ENCODE data around the gene MPPED2. TPM values are rescaled to one million over a fixed set of nuclear protein-coding genes. Genes with fewer than 3 reads are reported as not detected.

The MPPED2 gene
- total RNA-seq, 1 experiment from 2014 or later, result 4.7 TPM

DNA sequence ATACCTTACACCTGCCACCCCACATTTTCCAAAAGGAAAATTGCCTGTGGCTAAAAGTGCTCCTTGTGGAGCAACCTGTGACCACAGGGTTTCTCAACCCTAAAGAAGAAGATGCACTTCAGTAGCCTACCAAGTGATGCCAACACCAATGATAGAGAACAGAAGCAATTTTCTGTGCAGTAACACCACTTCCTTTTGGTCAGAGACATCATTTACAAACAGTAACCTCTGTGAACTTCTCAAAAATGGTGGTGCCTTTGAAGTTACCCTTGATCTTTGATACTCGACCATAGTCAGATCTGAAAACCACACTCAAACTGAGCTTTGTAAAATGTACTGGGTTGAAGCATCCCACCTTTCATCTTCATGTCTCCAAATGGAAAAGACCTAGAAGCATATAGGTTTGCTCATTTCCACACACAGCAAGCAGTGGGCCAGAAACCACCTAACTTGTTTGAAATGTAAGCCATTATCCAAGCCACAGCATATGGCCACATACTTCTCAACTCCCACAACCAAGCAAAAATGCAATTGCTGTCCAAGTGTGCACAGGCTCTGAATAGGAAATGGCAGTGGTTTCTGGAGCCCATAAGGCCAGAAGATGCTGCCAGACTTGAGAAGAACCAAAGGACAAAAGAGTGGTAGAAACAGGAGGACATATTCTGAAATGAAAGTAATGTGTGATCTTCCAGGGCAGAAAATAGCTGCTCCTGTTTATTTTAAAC, 24.3 kb downstream of the MPPED2 start:
- Histone ChIP-seq H3K79me1 (ENCODE audit: insufficient read depth, low read depth, low read length, poor library complexity, severe bottlenecking) (no peaks in the 10 kb centered on the region), H3K9ac (ENCODE audit: extremely low read depth, insufficient read length, low read length) (no peak overlapping the region), H2BK120ac (ENCODE audit: low read depth, low read length, poor library complexity, severe bottlenecking) (no peak overlapping the region), H2BK5ac (ENCODE audit: insufficient read length, low read length) (no peak overlapping the region), H3K27me3 (ENCODE audit: insufficient read depth, low read length) (no peaks in the 10 kb centered on the region), H3K9me3 (ENCODE audit: control insufficient read depth, low read depth, low read length) (no peaks in the 10 kb centered on the region), H3K14ac (ENCODE audit: insufficient read depth, low read length) (no peak overlapping the region), H2AK5ac (ENCODE audit: insufficient read length, low read length) (peak overlapping the region; percentile 41), H2BK12ac (ENCODE audit: insufficient read length, low read depth, low read length) (no peak overlapping the region), H3K4me2 (ENCODE audit: insufficient read depth, insufficient read length, low read length) (no peak overlapping the region), H3K56ac (ENCODE audit: insufficient read length, low read depth, low read length) (no peak overlapping the region), H4K8ac (replicated peaks; ENCODE audit: insufficient read length, low read depth, low read length) (no peak overlapping the region), H3K27ac (ENCODE audit: insufficient read length, low read depth, low read length) (no peak overlapping the region), H3K18ac (ENCODE audit: insufficient read length, low read depth, low read length) (no peak overlapping the region), H3T11ph (ENCODE audit: low read length) (no peak overlapping the region), H2BK15ac (ENCODE audit: low read depth, low read length) (no peak overlapping the region), H3K23me2 (ENCODE audit: insufficient read length, low read depth, low read length, poor library complexity, severe bottlenecking) (no peaks in the 10 kb centered on the region), H3K79me2 (ENCODE audit: insufficient read depth, low read length) (no peaks in the 10 kb centered on the region), H4K20me1 (ENCODE audit: control insufficient read depth, insufficient read depth, insufficient read length) (no peaks in the 10 kb centered on the region), H4K5ac (ENCODE audit: insufficient read length, low read depth, low read length) (no peak overlapping the region), H4K91ac (ENCODE audit: insufficient read length, low read depth, low read length) (no peak overlapping the region), H3K4ac (ENCODE audit: low read depth, low read length) (no peak overlapping the region), H2BK20ac (ENCODE audit: low read depth, low read length, poor library complexity, severe bottlenecking) (no peak overlapping the region), H3K23ac (ENCODE audit: insufficient read length, low read depth, low read length) (no peak overlapping the region), H2AFZ (ENCODE audit: low read length) (no peak overlapping the region), H3K4me1 (ENCODE audit: insufficient read depth, low read length) (peaks cover 15% of the 10 kb centered on the region; the same call in 1 of the 2 replicates)
- Mint-ChIP-seq H3K27ac (no peak overlapping the region; a peak in 1 of 7 replicates), H3K27me3 (ENCODE audit: low read depth) (peaks cover 4% of the 10 kb centered on the region), H3K4me3 (no peak overlapping the region), H3K4me1 (peaks cover 58 to 62% of the 10 kb centered on the region in 2 experiments), H3K9me3 (peaks cover 14 to 15% of the 10 kb centered on the region in 2 experiments), H3K36me3 (ENCODE audit: insufficient read depth in 1 of 3, low read depth in 3 of 3) (peaks cover 14 to 25% (median 16%) of the 10 kb centered on the region in 3 experiments)
- DNase-seq, result no peak
- TF ChIP-seq, protein P1, sequence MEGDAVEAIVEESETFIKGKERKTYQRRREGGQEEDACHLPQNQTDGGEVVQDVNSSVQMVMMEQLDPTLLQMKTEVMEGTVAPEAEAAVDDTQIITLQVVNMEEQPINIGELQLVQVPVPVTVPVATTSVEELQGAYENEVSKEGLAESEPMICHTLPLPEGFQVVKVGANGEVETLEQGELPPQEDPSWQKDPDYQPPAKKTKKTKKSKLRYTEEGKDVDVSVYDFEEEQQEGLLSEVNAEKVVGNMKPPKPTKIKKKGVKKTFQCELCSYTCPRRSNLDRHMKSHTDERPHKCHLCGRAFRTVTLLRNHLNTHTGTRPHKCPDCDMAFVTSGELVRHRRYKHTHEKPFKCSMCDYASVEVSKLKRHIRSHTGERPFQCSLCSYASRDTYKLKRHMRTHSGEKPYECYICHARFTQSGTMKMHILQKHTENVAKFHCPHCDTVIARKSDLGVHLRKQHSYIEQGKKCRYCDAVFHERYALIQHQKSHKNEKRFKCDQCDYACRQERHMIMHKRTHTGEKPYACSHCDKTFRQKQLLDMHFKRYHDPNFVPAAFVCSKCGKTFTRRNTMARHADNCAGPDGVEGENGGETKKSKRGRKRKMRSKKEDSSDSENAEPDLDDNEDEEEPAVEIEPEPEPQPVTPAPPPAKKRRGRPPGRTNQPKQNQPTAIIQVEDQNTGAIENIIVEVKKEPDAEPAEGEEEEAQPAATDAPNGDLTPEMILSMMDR (conservative IDR thresholded peaks at IDR 0.05), result no peak
- WGBS (ENCODE audit: extremely low coverage, insufficient read length, low lambda C conversion rate), result no CpG with 5 or more reads among the region's 1 CpG

All from H9 (cell line).